ENCODE results near the gene MAGEL2. TPM values are rescaled to one million over a fixed set of nuclear protein-coding genes. Genes with fewer than 3 reads are reported as not detected.

Gene MAGEL2
- total and polyA plus RNA-seq, 10 of the 15 experiments (the other 5 are each of a cell fraction or from before 2014, with no cell fraction given), result not detected

- no peaks in the 10 kb centered on the region for H3K27me3 ChIP-seq (replicated peaks in 1 of 2; ENCODE audit: control insufficient read depth in 2 of 2, insufficient read depth in 2 of 2, low read length in 1 of 2)
- 15% methylated on average over 7 of the region's 7 CpGs for WGBS (ENCODE audit: insufficient coverage, insufficient replicate concordance, low lambda C conversion rate, missing lambda C conversion rate)
- no peaks in the 10 kb centered on the region for H3K4me1 ChIP-seq (ENCODE audit: control insufficient read depth, insufficient read depth, low read length)
- H3K9ac ChIP-seq (ENCODE audit: control insufficient read depth, insufficient read depth, low read length), result no peak overlapping the region
- no peak overlapping the region for H3K4me2 ChIP-seq (ENCODE audit: control insufficient read depth, insufficient read depth)
- H2AFZ ChIP-seq (ENCODE audit: control insufficient read depth, low read depth, low read length), result no peak overlapping the region
- BruUV-seq (replicated peaks), result no TSS peak
- H3K36me3 ChIP-seq (ENCODE audit: control insufficient read depth in 2 of 2, insufficient read depth in 2 of 2, low read length in 1 of 2), result no peaks in the 10 kb centered on the region
- H3K79me2 ChIP-seq (ENCODE audit: control insufficient read depth, insufficient read depth, low read length), result no peaks in the 10 kb centered on the region
- no peak overlapping the region for H3K27ac ChIP-seq (ENCODE audit: control insufficient read depth, insufficient read depth)
- CTCF ChIA-PET, result no interaction called here
- SMC1A ChIA-PET (ENCODE audit: uncharacterized antibody, unreplicated experiment), result no interaction called here
- H3K4me3 ChIP-seq, result no peak overlapping the region
- RAD21 ChIA-PET (ENCODE audit: unreplicated experiment), result no interaction called here
- no peaks in the 10 kb centered on the region for H4K20me1 ChIP-seq (ENCODE audit: control insufficient read depth, insufficient read depth)
- intact Hi-C loops (cut with micrococcal nuclease; ENCODE audit: unreplicated experiment) (no loop called here), in situ Hi-C loops (cut with MboI) (no loop called here)
- DNase-seq (ENCODE audit: low read depth, low spot score), result no peak
- no peaks in the 10 kb centered on the region; the same call in 2 of the 3 replicates for H3K9me3 ChIP-seq (replicated peaks; ENCODE audit: control insufficient read depth, insufficient read depth, low read length)
- FAIRE-seq, result no peak
- no peak for ATAC-seq
- POLR2A ChIA-PET, result no interaction called here
- TF ChIP-seq ETV6 (conservative IDR thresholded peaks at IDR 0.05 in 1 of 2, IDR thresholded peaks at IDR 0.05 in 1 of 2; ENCODE audit: borderline replicate concordance in 1 of 2, low read depth in 1 of 2) (no peak), PBX3 (IDR thresholded peaks at IDR 0.05; ENCODE audit: insufficient replicate concordance, low read depth, low read length) (no peak), RUNX3 (IDR thresholded peaks at IDR 0.05; ENCODE audit: low read length) (no peak), SUZ12 (IDR thresholded peaks at IDR 0.05; ENCODE audit: unreplicated experiment) (no peak), ZNF592 (IDR thresholded peaks at IDR 0.05) (no peak), SMARCA5 (IDR thresholded peaks at IDR 0.05) (no peak), IRF5 (IDR thresholded peaks at IDR 0.05; ENCODE audit: borderline replicate concordance) (no peak), IKZF2 (IDR thresholded peaks at IDR 0.05) (no peak), TARDBP (IDR thresholded peaks at IDR 0.05; ENCODE audit: borderline replicate concordance) (no peak), GATAD2B (conservative IDR thresholded peaks at IDR 0.05; ENCODE audit: low read depth) (no peak), RAD21 (IDR thresholded peaks at IDR 0.05; ENCODE audit: insufficient read depth, low read depth, low read length) (no peak)
- TF ChIP-seq, protein P1, sequence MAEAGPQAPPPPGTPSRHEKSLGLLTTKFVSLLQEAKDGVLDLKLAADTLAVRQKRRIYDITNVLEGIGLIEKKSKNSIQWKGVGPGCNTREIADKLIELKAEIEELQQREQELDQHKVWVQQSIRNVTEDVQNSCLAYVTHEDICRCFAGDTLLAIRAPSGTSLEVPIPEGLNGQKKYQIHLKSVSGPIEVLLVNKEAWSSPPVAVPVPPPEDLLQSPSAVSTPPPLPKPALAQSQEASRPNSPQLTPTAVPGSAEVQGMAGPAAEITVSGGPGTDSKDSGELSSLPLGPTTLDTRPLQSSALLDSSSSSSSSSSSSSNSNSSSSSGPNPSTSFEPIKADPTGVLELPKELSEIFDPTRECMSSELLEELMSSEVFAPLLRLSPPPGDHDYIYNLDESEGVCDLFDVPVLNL (IDR thresholded peaks at IDR 0.05; ENCODE audit: low read depth, low read length), result no peak
Observed at GRCh38 chr15:23594252-23594770, 53.4 kb downstream of the MAGEL2 start.

Data from GM12878 (cell line).